ENCODE results near the gene HLTF. TPM values are rescaled to one million over a fixed set of nuclear protein-coding genes. Genes with fewer than 3 reads are reported as not detected.
"Not testable (repeated sequence)": the region's sequence is repeated elsewhere in the genome, so short reads cannot be mapped to it uniquely, and the experiment has no call there.

The HLTF gene
- total RNA-seq, 2 experiments from 2014 or later, result 31.3 to 37.7 TPM

DNA sequence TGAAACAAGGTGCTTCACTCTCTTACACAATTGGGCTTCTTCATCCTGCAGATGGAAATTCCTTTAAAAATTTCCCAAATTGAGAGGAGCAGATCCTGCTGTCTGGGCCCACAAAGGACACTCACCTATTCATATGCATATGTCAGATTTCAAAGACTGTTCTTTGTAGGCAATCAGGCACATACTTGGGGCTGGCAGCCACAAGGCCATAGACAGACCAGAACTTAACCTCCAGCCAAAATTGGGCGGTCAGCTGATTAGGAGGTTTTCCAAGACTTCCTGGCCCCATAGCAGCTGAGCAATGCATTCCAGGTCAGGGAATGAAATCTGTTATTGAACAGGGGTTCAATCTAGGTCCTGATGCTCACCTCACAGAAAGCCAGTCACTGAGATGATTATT lies 28.1 kb upstream of the HLTF start:
- CTCF ChIA-PET, result interaction anchor here (2.6 kb wide), 1 partner anchor 160 kb away, joined by 17 read pairs; no protein-coding TSS in a partner anchor

DNA sequence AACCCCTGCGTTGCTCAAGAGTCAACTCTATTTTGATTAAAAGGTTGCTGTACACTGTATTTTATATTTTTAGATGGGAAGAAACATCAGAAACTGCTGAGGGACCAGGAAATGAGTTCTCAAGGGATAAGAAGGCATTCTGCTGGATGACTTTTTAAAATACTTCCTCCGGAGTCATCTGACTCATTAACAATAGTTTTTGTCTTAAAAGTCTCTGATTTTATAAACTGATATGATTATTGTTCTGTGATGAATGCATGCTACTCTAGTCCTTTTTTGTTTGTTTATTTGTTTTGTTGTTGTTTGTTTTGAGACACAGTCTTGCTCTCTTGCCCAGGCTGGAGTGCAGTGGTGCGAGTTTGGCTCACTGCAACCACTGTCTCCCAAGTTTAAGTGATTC lies 18.2 kb upstream of the HLTF start:
- DNase-seq (no peak), ATAC-seq (no peak)
- no peak overlapping the region for H3K4me3 Mint-ChIP-seq
- H3K27ac Mint-ChIP-seq, result no peak overlapping the region
- H3K27me3 Mint-ChIP-seq, result peaks cover 19% of the 10 kb centered on the region
- H3K36me3 Mint-ChIP-seq, result peaks cover 4% of the 10 kb centered on the region
- CTCF ChIA-PET, result no interaction called here
- H3K4me1 Mint-ChIP-seq, result no peaks in the 10 kb centered on the region
- peaks cover 3% of the 10 kb centered on the region for H3K9me3 Mint-ChIP-seq (ENCODE audit: low read depth)

More for the DNA sequence above, 28.1 kb upstream of the HLTF start:
- H3K9me3 Mint-ChIP-seq (ENCODE audit: low read depth), result no peaks in the 10 kb centered on the region
- H3K4me3 Mint-ChIP-seq, result no peak overlapping the region
- DNase-seq (no peak), ATAC-seq (no peak)
- H3K36me3 Mint-ChIP-seq, result no peaks in the 10 kb centered on the region
- H3K27ac Mint-ChIP-seq, result no peak overlapping the region
- H3K27me3 Mint-ChIP-seq, result no peaks in the 10 kb centered on the region
- no peaks in the 10 kb centered on the region for H3K4me1 Mint-ChIP-seq

DNA sequence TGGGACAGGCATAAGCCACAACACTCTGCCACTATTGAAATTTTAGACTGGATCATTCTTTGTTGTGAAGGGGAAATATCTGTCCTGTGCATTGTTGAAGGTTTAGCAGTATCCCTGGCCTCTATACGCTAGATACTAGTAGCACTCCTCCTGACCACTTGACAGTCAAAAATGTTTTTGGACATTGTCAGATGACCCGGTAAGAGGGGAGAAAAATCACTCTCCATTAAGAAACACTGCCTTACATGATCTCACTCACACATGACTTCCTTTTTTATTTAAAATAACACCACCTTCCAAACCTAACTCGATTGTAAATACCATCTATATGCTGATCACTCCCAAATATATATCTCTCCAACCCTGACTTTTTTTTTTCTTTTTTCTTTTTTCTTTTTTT lies 15.3 kb upstream of the HLTF start:
- no peak overlapping the region for H3K4me3 Mint-ChIP-seq
- CTCF ChIA-PET, result interaction anchor here (1.1 kb wide), 2 partner anchors 12 to 15 kb away, joined by 3 read pairs; no protein-coding TSS in a partner anchor
- H3K4me1 Mint-ChIP-seq, result no peaks in the 10 kb centered on the region
- H3K27ac Mint-ChIP-seq, result no peak overlapping the region
- peaks cover 2% of the 10 kb centered on the region for H3K36me3 Mint-ChIP-seq
- H3K9me3 Mint-ChIP-seq (ENCODE audit: low read depth), result peaks cover 2% of the 10 kb centered on the region
- DNase-seq (no peak), ATAC-seq (no peak)
- peaks cover 21% of the 10 kb centered on the region for H3K27me3 Mint-ChIP-seq

DNA sequence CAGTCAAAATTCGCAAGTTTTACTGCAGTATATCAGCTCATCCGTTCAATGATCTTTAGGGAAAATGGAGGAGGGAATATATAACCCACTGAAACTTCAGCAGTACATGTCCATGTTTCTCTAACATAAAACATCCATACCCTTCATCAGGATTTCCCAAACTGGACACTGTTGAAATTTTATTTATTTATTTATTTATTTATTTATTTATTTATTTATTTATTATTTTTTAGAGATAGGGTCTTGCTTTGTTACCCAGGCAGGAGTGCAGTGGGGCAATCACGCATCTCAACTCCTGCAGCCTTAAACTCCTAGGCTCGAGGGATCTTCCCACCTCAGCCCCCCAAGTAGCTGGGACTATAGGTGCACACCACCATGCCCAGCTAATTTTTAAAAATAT lies 14.8 kb upstream of the HLTF start:
- H3K4me3 Mint-ChIP-seq, result no peak overlapping the region
- H3K36me3 Mint-ChIP-seq, result peaks cover 2% of the 10 kb centered on the region
- no peaks in the 10 kb centered on the region for H3K9me3 Mint-ChIP-seq (ENCODE audit: low read depth)
- no peaks in the 10 kb centered on the region for H3K4me1 Mint-ChIP-seq
- no peak for DNase-seq
- CTCF ChIA-PET, result interaction anchor here (1.1 kb wide), 2 partner anchors 12 to 146 kb away, joined by 3 read pairs; no protein-coding TSS in a partner anchor
- no peak overlapping the region for H3K27ac Mint-ChIP-seq
- peaks cover 21% of the 10 kb centered on the region for H3K27me3 Mint-ChIP-seq
- no peak for ATAC-seq

DNA sequence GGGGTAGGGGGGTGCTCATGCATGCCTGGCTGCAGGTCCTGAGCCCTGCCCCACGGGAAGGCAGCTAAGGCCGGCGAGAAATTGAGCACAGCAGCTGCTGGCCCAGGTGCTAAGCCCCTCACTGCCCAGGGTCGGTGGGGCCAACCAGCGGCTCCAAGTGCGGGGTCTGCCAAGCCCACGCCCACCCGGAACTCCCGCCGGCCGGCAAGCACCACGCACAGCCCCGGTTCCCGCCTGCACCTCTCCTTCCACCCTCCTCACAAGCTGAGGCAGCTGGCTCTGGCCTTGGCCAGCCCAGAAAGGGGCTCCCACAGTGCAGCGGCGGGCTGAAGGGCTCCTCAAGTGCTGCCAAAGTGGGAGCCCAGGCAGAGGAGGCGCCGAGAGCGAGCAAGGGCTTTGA lies 11.7 kb upstream of the HLTF start:
- H3K9me3 Mint-ChIP-seq (ENCODE audit: low read depth); H3K4me1 Mint-ChIP-seq; CTCF ChIA-PET: not testable (repeated sequence)

DNA sequence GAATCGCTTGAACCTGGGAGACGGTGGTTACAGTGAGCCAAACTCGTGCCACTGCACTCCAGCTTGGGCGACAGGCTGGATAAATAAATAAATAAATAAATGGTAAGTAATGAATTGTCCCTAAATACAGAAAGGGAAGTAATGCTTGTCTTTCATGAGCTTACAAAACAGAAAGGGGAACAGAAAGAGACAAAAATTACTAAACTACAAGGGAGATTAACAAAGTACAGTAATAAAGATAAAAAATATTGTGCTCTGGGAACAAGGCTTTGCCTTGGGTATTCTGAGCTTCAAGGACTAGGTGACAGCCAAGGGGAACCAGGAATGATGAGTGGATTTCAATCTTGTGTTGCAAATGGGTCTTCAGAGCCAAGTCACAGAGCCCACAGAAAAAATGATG lies 9.2 kb upstream of the HLTF start:
- ATAC-seq (no peak), DNase-seq (no peak)
- Mint-ChIP-seq H3K9me3 (ENCODE audit: low read depth) (no peaks in the 10 kb centered on the region), H3K27me3 (peaks cover 12% of the 10 kb centered on the region), H3K4me1 (no peaks in the 10 kb centered on the region), H3K4me3 (no peak overlapping the region), H3K27ac (no peak overlapping the region), H3K36me3 (no peaks in the 10 kb centered on the region)
- CTCF ChIA-PET, result no interaction called here

More for the DNA sequence above, 11.7 kb upstream of the HLTF start:
- DNase-seq, H3K36me3 Mint-ChIP-seq, H3K4me3 Mint-ChIP-seq, H3K27ac Mint-ChIP-seq, ATAC-seq: not testable (repeated sequence)
- H3K27me3 Mint-ChIP-seq, result peaks cover 21% of the 10 kb centered on the region

DNA sequence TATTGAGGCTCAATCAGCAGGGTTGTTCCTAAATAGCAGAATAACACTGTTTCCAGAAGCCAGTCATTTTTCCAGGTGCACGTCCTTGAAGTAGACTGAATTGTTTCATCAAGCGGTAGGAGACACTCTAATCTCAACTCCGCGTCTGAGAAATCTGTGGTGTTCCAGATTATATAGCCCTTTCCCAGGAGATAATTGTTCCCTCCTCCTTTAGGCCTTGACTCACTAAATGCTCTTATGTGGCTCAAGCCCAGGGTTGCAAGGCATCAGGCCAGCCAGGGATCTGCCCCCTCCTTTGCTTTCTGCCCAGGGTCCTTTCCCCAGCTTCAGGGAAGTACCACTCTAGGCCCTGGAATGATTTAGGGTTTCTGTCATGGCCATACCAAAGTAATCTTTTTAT lies 5.7 kb upstream of the HLTF start:
- no peak for ATAC-seq
- Mint-ChIP-seq H3K36me3 (no peaks in the 10 kb centered on the region), H3K9me3 (ENCODE audit: low read depth) (no peaks in the 10 kb centered on the region), H3K4me1 (peaks cover 11% of the 10 kb centered on the region), H3K27me3 (no peaks in the 10 kb centered on the region), H3K4me3 (no peak overlapping the region), H3K27ac (no peak overlapping the region)
- DNase-seq, result no peak
- CTCF ChIA-PET, result interaction anchor here (1.4 kb wide), 1 partner anchor 28 kb away, joined by 3 read pairs; no protein-coding TSS in a partner anchor

DNA sequence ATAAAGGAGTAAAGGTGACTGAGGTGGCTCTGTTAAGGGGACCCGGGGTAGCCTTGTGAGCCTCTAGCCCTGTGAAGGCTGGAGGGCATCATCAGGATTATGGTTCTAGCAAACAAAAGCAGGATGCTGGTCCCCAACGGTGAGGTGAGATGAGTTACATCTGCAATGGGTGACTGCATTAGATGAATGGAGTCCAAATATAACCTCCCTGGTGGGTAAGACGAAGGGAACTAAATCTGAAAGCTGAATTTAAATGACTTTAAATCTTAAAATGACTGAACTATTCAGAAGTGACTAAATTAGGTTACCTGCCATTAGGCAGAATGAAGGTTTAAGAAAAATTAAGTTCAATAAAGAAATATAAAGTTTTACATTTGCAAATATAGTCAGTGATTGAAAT lies 4.6 kb upstream of the HLTF start:
- ATAC-seq, result no peak
- Mint-ChIP-seq H3K27me3 (no peaks in the 10 kb centered on the region), H3K4me1 (peaks cover 16% of the 10 kb centered on the region), H3K27ac (no peak overlapping the region), H3K4me3 (no peak overlapping the region), H3K36me3 (no peaks in the 10 kb centered on the region), H3K9me3 (ENCODE audit: low read depth) (no peaks in the 10 kb centered on the region)
- no peak for DNase-seq
- CTCF ChIA-PET, result interaction anchor here (1.3 to 1.5 kb wide), 2 partner anchors 38 to 135 kb away, joined by 3 to 6 read pairs; partner anchors contain the start of gene HPS3

DNA sequence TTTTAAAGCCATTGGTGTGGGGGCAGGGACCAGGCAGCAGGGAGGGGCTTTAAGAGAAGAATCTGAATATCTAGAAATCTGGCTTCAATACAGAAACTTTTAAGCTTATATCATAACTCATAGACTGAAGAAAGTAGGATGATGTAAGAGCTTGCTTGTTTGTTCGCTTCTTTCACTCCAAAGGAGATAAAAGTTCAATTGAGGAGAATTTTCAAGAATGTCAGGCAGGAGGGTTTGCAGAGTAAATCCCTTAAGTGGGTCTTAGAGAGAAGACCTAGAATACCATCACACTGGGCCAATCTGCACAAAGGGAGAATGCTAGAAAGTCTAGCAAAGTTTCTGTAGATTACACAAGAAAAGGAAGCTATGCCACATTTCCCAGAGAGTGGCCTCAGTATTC lies 4.1 kb upstream of the HLTF start:
- ATAC-seq, result no peak

DNA sequence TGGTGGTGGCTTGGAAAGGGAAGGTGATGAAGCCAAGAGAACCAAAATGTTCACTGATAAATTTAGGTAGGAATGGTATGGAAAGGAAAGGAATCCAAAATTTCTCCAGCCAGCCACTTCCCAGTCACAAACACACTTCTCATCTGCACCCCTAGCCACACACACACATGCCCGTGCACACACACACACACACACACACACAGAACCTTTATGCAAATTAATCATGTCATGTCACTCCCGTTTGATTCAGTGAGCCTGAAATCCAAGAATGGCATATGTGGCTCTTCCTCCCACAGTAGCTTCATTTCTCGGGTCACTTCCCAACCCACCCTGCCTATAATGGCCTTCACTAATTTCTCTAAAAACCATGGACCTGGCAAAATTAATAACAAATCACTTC lies 3.1 kb upstream of the HLTF start:
- CTCF ChIA-PET, result interaction anchor here (1.6 kb wide), 1 partner anchor 31 kb away, joined by 4 read pairs; no protein-coding TSS in a partner anchor
- no peak for DNase-seq

More for the DNA sequence above, 4.1 kb upstream of the HLTF start:
- Mint-ChIP-seq H3K27me3 (no peaks in the 10 kb centered on the region), H3K4me1 (peaks cover 18% of the 10 kb centered on the region), H3K27ac (no peak overlapping the region), H3K9me3 (ENCODE audit: low read depth) (no peaks in the 10 kb centered on the region), H3K4me3 (no peak overlapping the region), H3K36me3 (peaks cover 2% of the 10 kb centered on the region)
- CTCF ChIA-PET, result interaction anchor here (1.3 to 1.5 kb wide), 2 partner anchors 39 to 135 kb away, joined by 3 to 6 read pairs; partner anchors contain the start of gene HPS3
- no peak for DNase-seq

DNA sequence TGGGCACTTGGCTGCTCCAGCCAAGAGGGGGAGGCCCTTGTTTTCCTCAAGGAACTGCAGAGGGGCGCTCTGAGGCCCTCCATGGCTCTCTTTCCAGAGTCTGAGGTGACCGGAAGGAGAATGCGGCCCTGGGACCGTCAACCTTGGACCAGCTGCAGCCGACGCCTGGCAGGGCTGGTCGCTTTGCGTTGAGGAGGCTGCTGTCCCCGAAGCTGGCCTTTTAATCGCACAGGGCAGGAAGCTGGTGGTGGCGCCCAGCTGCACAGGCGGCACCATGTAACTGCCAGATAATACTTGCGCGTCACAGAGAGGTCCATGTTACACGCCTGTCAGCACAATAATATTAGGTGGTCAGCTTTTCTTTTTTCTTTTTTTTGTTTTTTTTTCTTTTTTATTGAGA lies 875 bp upstream of the HLTF start:
- Mint-ChIP-seq H3K27me3 (no peaks in the 10 kb centered on the region), H3K9me3 (ENCODE audit: low read depth) (no peaks in the 10 kb centered on the region), H3K4me3 (no peak overlapping the region), H3K27ac (no peak overlapping the region), H3K4me1 (peaks cover 32% of the 10 kb centered on the region), H3K36me3 (peaks cover 13% of the 10 kb centered on the region)
- DNase-seq, result no peak
- CTCF ChIA-PET, result interaction anchor here (0.9 to 1.2 kb wide), 2 partner anchors 36 to 96 kb away, joined by 4 read pairs; partner anchors contain the start of gene GYG1
- ATAC-seq, result no peak

More for the DNA sequence above, 3.1 kb upstream of the HLTF start:
- Mint-ChIP-seq H3K4me3 (no peak overlapping the region), H3K9me3 (ENCODE audit: low read depth) (no peaks in the 10 kb centered on the region), H3K27ac (peak overlapping the region; percentile 17), H3K27me3 (no peaks in the 10 kb centered on the region), H3K36me3 (peaks cover 6% of the 10 kb centered on the region), H3K4me1 (peaks cover 25% of the 10 kb centered on the region)
- no peak for ATAC-seq

DNA sequence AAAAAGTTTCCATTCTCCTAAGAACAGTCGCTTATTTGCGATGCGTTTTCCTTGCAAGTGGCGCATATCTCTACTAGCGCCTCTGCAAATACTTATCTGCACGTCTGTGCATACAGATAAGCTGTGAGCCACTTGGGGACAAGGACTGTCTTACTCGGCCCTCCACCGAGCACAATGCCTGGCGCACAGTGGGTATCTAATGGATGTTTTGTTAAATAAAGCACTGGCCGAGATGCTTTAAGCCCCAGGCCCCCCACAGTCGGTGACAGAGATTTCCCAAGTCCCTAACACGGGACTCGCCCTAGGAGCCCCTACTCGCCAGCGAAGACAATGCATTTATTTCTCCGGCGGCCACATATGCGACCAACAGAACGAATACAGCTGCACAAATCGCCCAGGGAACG lies 503 bp downstream of the HLTF start:
- CTCF ChIA-PET, result interaction anchor here (1.0 kb wide), 1 partner anchor 83 kb away, joined by 3 read pairs; no protein-coding TSS in a partner anchor
- Mint-ChIP-seq H3K4me3 (peak overlapping the region; percentile 94), H3K36me3 (peaks cover 18% of the 10 kb centered on the region), H3K27ac (peak overlapping the region; percentile 84), H3K9me3 (ENCODE audit: low read depth) (no peaks in the 10 kb centered on the region), H3K27me3 (no peaks in the 10 kb centered on the region), H3K4me1 (peaks cover 32% of the 10 kb centered on the region)
- peak; percentile 51 for ATAC-seq
- DNase-seq, result peak; percentile 60

DNA sequence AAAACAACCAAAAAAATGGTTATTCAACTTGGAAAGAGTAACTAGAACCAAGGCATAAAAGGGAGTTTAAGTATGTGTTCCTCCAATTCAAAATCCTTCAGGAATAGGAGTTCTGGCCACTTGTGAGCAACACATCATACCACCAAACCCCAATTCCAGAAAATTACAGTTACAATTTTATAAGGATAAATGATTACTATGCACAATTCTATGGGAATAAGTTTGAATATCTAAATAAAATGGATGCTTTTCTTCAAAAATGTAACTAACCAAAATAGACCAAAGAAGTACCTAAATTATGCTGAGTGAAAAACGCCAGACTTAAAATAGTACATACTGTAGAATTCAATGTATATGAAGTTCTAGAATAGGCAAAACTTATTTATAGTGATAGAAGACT lies 4.6 kb downstream of the HLTF start:
- no peak overlapping the region for H3K4me3 Mint-ChIP-seq
- peaks cover 31% of the 10 kb centered on the region for H3K36me3 Mint-ChIP-seq
- no peaks in the 10 kb centered on the region for H3K27me3 Mint-ChIP-seq
- H3K27ac Mint-ChIP-seq, result no peak overlapping the region
- ATAC-seq (no peak), DNase-seq (no peak)
- CTCF ChIA-PET, result no interaction called here
- no peaks in the 10 kb centered on the region for H3K9me3 Mint-ChIP-seq (ENCODE audit: low read depth)
- H3K4me1 Mint-ChIP-seq, result peaks cover 31% of the 10 kb centered on the region

DNA sequence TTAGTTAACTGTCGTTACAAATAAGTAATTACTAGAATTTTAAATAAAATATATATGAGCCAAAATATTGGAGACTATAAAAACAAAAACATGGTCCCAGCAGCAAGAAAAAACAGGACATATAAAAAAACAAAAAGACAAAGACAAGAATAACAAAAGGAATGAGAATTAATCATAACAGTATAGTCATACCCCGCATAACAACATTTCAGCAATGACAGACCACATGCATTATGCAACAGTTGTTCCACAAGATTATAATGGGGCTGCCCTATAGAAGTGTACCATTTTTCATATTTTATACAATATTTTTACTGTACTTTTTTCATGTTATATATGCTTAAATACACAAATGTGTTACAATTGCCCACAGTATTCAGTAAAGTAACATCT lies 5.6 kb downstream of the HLTF start:
- no peak overlapping the region for H3K4me3 Mint-ChIP-seq
- DNase-seq (no peak), ATAC-seq (no peak)
- CTCF ChIA-PET, result interaction anchor here (1.7 kb wide), 1 partner anchor 39 kb away, joined by 7 read pairs; no protein-coding TSS in a partner anchor
- H3K4me1 Mint-ChIP-seq, result peaks cover 27% of the 10 kb centered on the region
- H3K36me3 Mint-ChIP-seq, result peaks cover 31% of the 10 kb centered on the region
- no peak overlapping the region for H3K27ac Mint-ChIP-seq
- no peaks in the 10 kb centered on the region for H3K27me3 Mint-ChIP-seq
- H3K9me3 Mint-ChIP-seq (ENCODE audit: low read depth), result no peaks in the 10 kb centered on the region

Data from activated CD8-positive, alpha-beta memory T cell treated with anti-CD3 and anti-CD28 coated beads, Interleukin-2, amount 10 ng/mL, durations not matched to agents 7 days and 5 days (primary cell).